NT2/D1 (cell line): Measurements from ENCODE around the gene PNO1.
"Not testable (repeated sequence)": the region's sequence is repeated elsewhere in the genome, so short reads cannot be mapped to it uniquely, and the experiment has no call there.

Experiments
- DNase-seq: peaks from one replicate; pipeline ENCODE4 v3.0.0-alpha.2; 2011; ENCODE audit warnings: low read depth, low spot score
- H3K27me3 ChIP-seq: 2 replicates; pipeline ENCODE4 v1.6.0; 2011; ENCODE audit warnings: mild to moderate bottlenecking; ENCODE audit not compliant: insufficient read length, insufficient read depth
- H3K36me3 ChIP-seq: 2 replicates; pipeline ENCODE4 v1.6.1; 2011; ENCODE audit warnings: mild to moderate bottlenecking, low read length, mixed read lengths; ENCODE audit not compliant: insufficient read depth, insufficient read length
- H3K4me1 ChIP-seq: 2 replicates; pipeline ENCODE4 v1.5.1; 2011; ENCODE audit not compliant: insufficient read depth, insufficient read length
- H3K4me3 ChIP-seq: 2 replicates; pipeline ENCODE4 v1.5.1; 2011; ENCODE audit warnings: low read depth; ENCODE audit not compliant: insufficient read length
- H3K9ac ChIP-seq: 2 replicates; pipeline ENCODE4 v1.6.0; 2011; ENCODE audit warnings: low read depth; ENCODE audit not compliant: insufficient read length
- H3K9me3 ChIP-seq: 2 replicates; pipeline ENCODE4 v1.5.1; 2011; ENCODE audit warnings: mild to moderate bottlenecking, low read length; ENCODE audit not compliant: insufficient read depth
- SUZ12 ChIP-seq: IDR thresholded peaks from 2 replicates; pipeline ENCODE4 v1.6.1; 2011; ENCODE audit not compliant: insufficient read length, insufficient read depth; ENCODE audit errors: extremely low read depth
- YY1 ChIP-seq: IDR thresholded peaks from 2 replicates; pipeline ENCODE4 v1.6.1; 2011; ENCODE audit not compliant: insufficient read length, insufficient read depth
- ZNF274 ChIP-seq: IDR thresholded peaks from 2 replicates; pipeline ENCODE4 v1.6.1; 2011; ENCODE audit warnings: mild to moderate bottlenecking, low read depth, low read length

The PNO1 gene

GRCh38 chr2:68157402-68158133 is at the start of gene PNO1:
Gene PNO1, plus strand, starts transcription at chr2:68157888. Its CDS starts 47 bp downstream, at chr2:68157935.
- H3K9me3 ChIP-seq, result no peaks in the 10 kb centered on the region
- peak; percentile 92 for DNase-seq
- no peaks in the 10 kb centered on the region for H3K27me3 ChIP-seq
- no peaks in the 10 kb centered on the region for H3K4me1 ChIP-seq
- TF ChIP-seq YY1 (no peak), SUZ12 (no peak), ZNF274 (no peak)
- peaks cover 42% of the 10 kb centered on the region for H3K36me3 ChIP-seq
- H3K9ac ChIP-seq, result peak within 1 kb of the TSS; percentile 97
- peak within 1 kb of the TSS; percentile 97 for H3K4me3 ChIP-seq

GRCh38 chr2:68108120-68108519 is 49.6 kb upstream of the PNO1 start:
- no peak for DNase-seq
- Histone ChIP-seq H3K4me1 (no peaks in the 10 kb centered on the region), H3K27me3 (no peaks in the 10 kb centered on the region), H3K4me3 (no peak overlapping the region), H3K36me3 (no peaks in the 10 kb centered on the region), H3K9ac (no peak overlapping the region), H3K9me3 (no peaks in the 10 kb centered on the region)
- TF ChIP-seq YY1, result no peak

GRCh38 chr2:68110102-68110501 is 47.6 kb upstream of the PNO1 start:
- TF ChIP-seq SUZ12, result no peak
- no peak for TF ChIP-seq YY1
- no peak for TF ChIP-seq ZNF274
- no peaks in the 10 kb centered on the region for H3K36me3 ChIP-seq
- no peak overlapping the region for H3K9ac ChIP-seq
- H3K27me3 ChIP-seq, result no peaks in the 10 kb centered on the region
- no peaks in the 10 kb centered on the region for H3K4me1 ChIP-seq
- H3K4me3 ChIP-seq, result no peak overlapping the region
- no peaks in the 10 kb centered on the region for H3K9me3 ChIP-seq
- DNase-seq, result no peak

- Histone ChIP-seq H3K27me3 (no peaks in the 10 kb centered on the region), H3K4me1 (no peaks in the 10 kb centered on the region), H3K36me3 (no peaks in the 10 kb centered on the region), H3K4me3 (no peak overlapping the region), H3K9me3 (no peaks in the 10 kb centered on the region), H3K9ac (no peak overlapping the region)
- DNase-seq, result no peak
- no peak for TF ChIP-seq SUZ12
Observed at GRCh38 chr2:68115965-68116364, 41.7 kb upstream of the PNO1 start.

DNA sequence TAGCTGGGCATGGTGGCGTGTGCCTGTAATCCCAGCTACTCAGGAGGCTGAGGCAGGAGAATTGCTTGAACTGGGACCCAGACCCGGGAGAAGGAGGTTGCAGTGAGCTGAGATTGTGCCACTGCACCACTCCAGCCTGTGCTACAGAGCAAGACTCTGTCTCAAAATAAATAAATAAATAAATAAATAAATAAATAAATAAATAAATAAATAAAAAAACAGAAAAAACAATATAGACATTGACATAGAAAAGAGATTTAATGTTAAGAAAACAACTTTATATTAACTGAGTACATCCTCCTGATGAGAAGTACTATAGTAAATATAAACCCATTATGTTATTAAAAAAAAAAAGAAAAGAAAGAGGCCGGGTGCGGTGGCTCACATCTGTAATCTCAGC is 39.8 kb upstream of the PNO1 start:
- not testable (repeated sequence) for H3K4me1 ChIP-seq, H3K36me3 ChIP-seq, H3K9ac ChIP-seq, H3K4me3 ChIP-seq, H3K27me3 ChIP-seq, DNase-seq, H3K9me3 ChIP-seq

DNA sequence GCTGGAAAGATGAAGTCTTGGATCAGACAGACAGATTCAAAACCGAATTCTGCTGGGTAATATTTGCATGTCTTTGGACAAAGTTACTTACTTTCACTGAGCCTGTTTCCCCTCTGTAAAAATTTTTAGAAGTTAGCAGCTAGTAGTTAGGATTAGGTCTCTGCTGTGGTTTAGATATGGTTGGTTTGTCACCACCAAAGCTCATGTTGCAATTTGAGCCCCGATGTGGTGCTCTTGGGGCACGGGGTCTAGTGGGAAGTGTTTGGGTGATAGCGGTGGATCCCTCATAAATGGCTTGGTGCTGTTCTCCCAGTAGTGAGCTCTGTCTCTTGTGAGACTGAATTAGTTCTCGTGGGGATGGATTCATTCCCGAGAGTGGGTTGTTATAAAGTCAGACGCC is 38.9 kb upstream of the PNO1 start:
- DNase-seq, result no peak
- Histone ChIP-seq H3K36me3 (no peaks in the 10 kb centered on the region), H3K4me3 (no peak overlapping the region), H3K9ac (no peak overlapping the region), H3K9me3 (no peaks in the 10 kb centered on the region), H3K27me3 (no peaks in the 10 kb centered on the region), H3K4me1 (no peaks in the 10 kb centered on the region)
- TF ChIP-seq SUZ12 (no peak), YY1 (no peak), ZNF274 (no peak)

- Histone ChIP-seq H3K4me1 (no peaks in the 10 kb centered on the region), H3K4me3 (no peak overlapping the region), H3K9me3 (no peaks in the 10 kb centered on the region), H3K27me3 (no peaks in the 10 kb centered on the region), H3K9ac (no peak overlapping the region), H3K36me3 (no peaks in the 10 kb centered on the region)
- DNase-seq, result no peak
- no peak for TF ChIP-seq SUZ12
- TF ChIP-seq YY1, result no peak
- TF ChIP-seq ZNF274, result no peak
Observed at GRCh38 chr2:68119504-68119903, 38.2 kb upstream of the PNO1 start.
